MM.1S (cell line): ENCODE results near the gene HOXB3.

ENCODE experiments used
- EZH2 ChIP-seq: fragments of 300-600 bp; sonication (generic); optimal IDR thresholded peaks from 2 replicates; pipeline ENCODE3; 2017; ENCODE audit warnings: low read depth, mild to moderate bottlenecking, antibody characterized with exemption, low read length, mixed read lengths
- EZH2phosphoT487 ChIP-seq: fragments of 300-600 bp; sonication (generic); IDR thresholded peaks from 2 replicates; pipeline ENCODE4 v1.6.1; 2018; ENCODE audit warnings: antibody characterized with exemption, low read length
- TF ChIP-seq, protein P1 (sequence below): fragments of 300-600 bp; sonication (generic); IDR thresholded peaks from 2 replicates; pipeline ENCODE4 v1.5.1; 2016; ENCODE audit warnings: antibody characterized with exemption, low read length, mixed read lengths

DNA sequence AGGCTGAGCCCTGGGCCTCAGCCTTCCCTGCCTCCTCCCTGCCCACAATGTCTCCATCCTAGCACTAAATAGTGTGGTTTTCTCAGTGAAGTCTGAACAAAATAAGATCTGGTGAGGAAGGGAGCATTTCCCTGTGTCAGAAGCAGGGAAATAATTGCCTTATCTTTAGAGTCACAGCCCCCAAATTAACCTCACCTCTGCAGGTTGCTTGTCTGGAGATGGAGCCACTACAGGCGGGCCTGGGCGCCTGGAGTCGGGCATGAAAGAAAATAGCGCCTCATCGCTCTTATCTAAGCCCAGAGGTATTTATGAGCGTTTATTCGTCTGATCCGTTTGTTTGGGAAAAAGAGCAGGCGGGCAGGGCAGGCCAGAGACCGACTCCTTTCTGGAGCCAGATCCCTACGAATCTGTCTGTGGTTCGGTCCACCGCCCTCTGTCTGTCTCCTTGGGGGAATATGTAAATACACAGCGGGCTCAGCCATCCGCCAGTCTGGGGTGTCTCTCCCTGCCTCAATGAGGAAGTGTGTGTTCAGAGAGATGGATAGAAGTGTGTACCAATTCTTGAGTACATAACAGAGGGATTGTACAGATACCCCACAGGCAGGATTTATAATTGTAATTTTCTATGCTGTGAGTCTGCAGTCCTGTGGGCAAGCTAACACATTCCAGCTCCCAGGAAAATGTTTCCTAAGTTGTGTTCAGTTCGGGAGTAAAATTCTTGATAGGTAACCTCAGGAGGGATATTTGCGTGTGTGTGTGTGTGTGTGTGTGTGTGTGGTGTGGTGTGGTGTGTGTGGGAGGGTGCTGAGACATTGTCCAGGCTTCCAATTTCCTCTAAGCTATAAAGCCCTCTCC is 10.4 kb upstream of the HOXB3 start:
- TF ChIP-seq, protein P1, sequence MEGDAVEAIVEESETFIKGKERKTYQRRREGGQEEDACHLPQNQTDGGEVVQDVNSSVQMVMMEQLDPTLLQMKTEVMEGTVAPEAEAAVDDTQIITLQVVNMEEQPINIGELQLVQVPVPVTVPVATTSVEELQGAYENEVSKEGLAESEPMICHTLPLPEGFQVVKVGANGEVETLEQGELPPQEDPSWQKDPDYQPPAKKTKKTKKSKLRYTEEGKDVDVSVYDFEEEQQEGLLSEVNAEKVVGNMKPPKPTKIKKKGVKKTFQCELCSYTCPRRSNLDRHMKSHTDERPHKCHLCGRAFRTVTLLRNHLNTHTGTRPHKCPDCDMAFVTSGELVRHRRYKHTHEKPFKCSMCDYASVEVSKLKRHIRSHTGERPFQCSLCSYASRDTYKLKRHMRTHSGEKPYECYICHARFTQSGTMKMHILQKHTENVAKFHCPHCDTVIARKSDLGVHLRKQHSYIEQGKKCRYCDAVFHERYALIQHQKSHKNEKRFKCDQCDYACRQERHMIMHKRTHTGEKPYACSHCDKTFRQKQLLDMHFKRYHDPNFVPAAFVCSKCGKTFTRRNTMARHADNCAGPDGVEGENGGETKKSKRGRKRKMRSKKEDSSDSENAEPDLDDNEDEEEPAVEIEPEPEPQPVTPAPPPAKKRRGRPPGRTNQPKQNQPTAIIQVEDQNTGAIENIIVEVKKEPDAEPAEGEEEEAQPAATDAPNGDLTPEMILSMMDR = no peak
- no peak for TF ChIP-seq EZH2
- no peak for TF ChIP-seq EZH2phosphoT487
